PC-9 (cell line): ENCODE results near the gene CLDN5. TPM values are rescaled to one million over a fixed set of nuclear protein-coding genes. Genes with fewer than 3 reads are reported as not detected.

Experiments
- BruUV-seq: library from RNA; stranded (reverse); fragments of 400-500 nt; replicated peaks from 2 replicates; lab custom pipeline; 2021; lab: Mats Ljungman, UMichigan
- CTCF ChIA-PET: fragments of 300-600 bp; sonication (Branson Sonifier 250); formaldehyde crosslinking; loops from one replicate; lab custom pipeline; 2022; ENCODE audit warnings: antibody characterized with exemption; lab: Charles Lee
- POLR2A ChIA-PET: fragments of 300-600 bp; sonication (Branson Sonifier 250); formaldehyde crosslinking; loops from one replicate; lab custom pipeline; 2022; ENCODE audit warnings: antibody characterized with exemption; ENCODE audit not compliant: unreplicated experiment; lab: Charles Lee
- DNase-seq, 2 experiments: peaks; one replicate each; pipeline versions ENCODE4 v3.0.0 to v3.0.0-alpha.2; 2015 to 2022; ENCODE audit warnings: mixed read lengths in 1 of 2
- H2AFZ ChIP-seq: fragments of 200-600 bp; sonication (generic); 2 replicates; pipeline ENCODE4 v1.8.1; 2017; ENCODE audit warnings: antibody characterized with exemption
- H3F3A ChIP-seq: fragments of 200-600 bp; sonication (generic); 2 replicates; pipeline ENCODE4 v1.8.1; 2017; ENCODE audit warnings: antibody characterized with exemption, mild to moderate bottlenecking, low read depth; ENCODE audit not compliant: insufficient read depth
- H3K27ac ChIP-seq: fragments of 200-600 bp; sonication (generic); 2 replicates; pipeline ENCODE4 v1.6.1; 2016; ENCODE audit warnings: mixed run types
- H3K27me3 ChIP-seq: fragments of 200-600 bp; sonication (generic); 2 replicates; pipeline ENCODE4 v1.6.1; 2016; ENCODE audit warnings: low read depth, mixed run types; ENCODE audit not compliant: insufficient read depth
- H3K36me3 ChIP-seq: fragments of 200-600 bp; sonication (generic); 2 replicates; pipeline ENCODE4 v1.6.1; 2016; ENCODE audit warnings: low read depth, mixed run types
- H3K4me1 ChIP-seq: fragments of 200-600 bp; sonication (generic); replicated peaks from 2 replicates; pipeline ENCODE4 v1.6.1; 2016; ENCODE audit warnings: mixed run types; ENCODE audit not compliant: insufficient read depth
- H3K4me2 ChIP-seq: fragments of 200-600 bp; sonication (generic); 2 replicates; pipeline ENCODE4 v1.6.1; 2017; ENCODE audit warnings: mixed run types
- H3K4me3 ChIP-seq: fragments of 200-600 bp; sonication (generic); 2 replicates; pipeline ENCODE4 v1.6.1; 2016; ENCODE audit warnings: mixed run types
- H3K79me2 ChIP-seq: fragments of 200-600 bp; sonication (generic); 2 replicates; pipeline ENCODE4 v1.6.1; 2017; ENCODE audit warnings: low read depth, mixed run types
- H3K9me2 ChIP-seq: fragments of 200-600 bp; sonication (generic); 2 replicates; pipeline ENCODE4 v1.8.1; 2017; ENCODE audit warnings: mild to moderate bottlenecking; ENCODE audit not compliant: insufficient read depth
- H3K9me3 ChIP-seq: fragments of 200-600 bp; sonication (generic); 2 replicates; pipeline ENCODE4 v1.8.1; 2016; ENCODE audit warnings: low read depth; ENCODE audit not compliant: insufficient read depth
- H4K20me1 ChIP-seq: fragments of 200-600 bp; sonication (generic); 2 replicates; pipeline ENCODE4 v1.8.1; 2017; ENCODE audit not compliant: insufficient read depth
- EZH2 ChIP-seq: fragments of 200-600 bp; sonication (generic); IDR thresholded peaks from 2 replicates; pipeline ENCODE4 v1.8.0; 2017; ENCODE audit warnings: antibody characterized with exemption, low read depth
- intact Hi-C: fragments of 100-400 bp; cut with micrococcal nuclease; formaldehyde crosslinking; loops from one replicate; pipeline ENCODE4 v1.10.0; 2022; ENCODE audit not compliant: unreplicated experiment
- total RNA-seq: library from RNA; stranded (reverse); gene quantifications from 2 replicates; pipeline ENCODE4 v1.2.3, GENCODE V29; 2021
- TF ChIP-seq, protein P1 (sequence below): fragments of 200-600 bp; sonication (generic); conservative IDR thresholded peaks from 2 replicates; pipeline ENCODE4 v1.6.1; 2017; ENCODE audit warnings: mixed run types, antibody characterized with exemption, mild to moderate bottlenecking, moderate library complexity

Gene CLDN5
- total RNA-seq, 1 experiment from 2014 or later: not detected

GRCh38 chr22:19490628-19491230 lies 33.5 kb downstream of the CLDN5 start:
- DNase-seq: no peak
- H3K79me2 ChIP-seq: no peaks in the 10 kb centered on the region
- TF ChIP-seq EZH2: no peak
- TF ChIP-seq, protein P1, sequence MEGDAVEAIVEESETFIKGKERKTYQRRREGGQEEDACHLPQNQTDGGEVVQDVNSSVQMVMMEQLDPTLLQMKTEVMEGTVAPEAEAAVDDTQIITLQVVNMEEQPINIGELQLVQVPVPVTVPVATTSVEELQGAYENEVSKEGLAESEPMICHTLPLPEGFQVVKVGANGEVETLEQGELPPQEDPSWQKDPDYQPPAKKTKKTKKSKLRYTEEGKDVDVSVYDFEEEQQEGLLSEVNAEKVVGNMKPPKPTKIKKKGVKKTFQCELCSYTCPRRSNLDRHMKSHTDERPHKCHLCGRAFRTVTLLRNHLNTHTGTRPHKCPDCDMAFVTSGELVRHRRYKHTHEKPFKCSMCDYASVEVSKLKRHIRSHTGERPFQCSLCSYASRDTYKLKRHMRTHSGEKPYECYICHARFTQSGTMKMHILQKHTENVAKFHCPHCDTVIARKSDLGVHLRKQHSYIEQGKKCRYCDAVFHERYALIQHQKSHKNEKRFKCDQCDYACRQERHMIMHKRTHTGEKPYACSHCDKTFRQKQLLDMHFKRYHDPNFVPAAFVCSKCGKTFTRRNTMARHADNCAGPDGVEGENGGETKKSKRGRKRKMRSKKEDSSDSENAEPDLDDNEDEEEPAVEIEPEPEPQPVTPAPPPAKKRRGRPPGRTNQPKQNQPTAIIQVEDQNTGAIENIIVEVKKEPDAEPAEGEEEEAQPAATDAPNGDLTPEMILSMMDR: no peak
- H3K9me2 ChIP-seq: no peaks in the 10 kb centered on the region
- ChIA-PET CTCF (no interaction called here), POLR2A (no interaction called here)
- intact Hi-C loops: no loop called here
- no peak overlapping the region for H3K4me3 ChIP-seq
- no peak overlapping the region for H3K27ac ChIP-seq
- H3K4me1 ChIP-seq: no peaks in the 10 kb centered on the region
- no peak overlapping the region for H3K4me2 ChIP-seq
- H4K20me1 ChIP-seq: no peaks in the 10 kb centered on the region
- H2AFZ ChIP-seq: no peak overlapping the region
- H3K9me3 ChIP-seq: no peaks in the 10 kb centered on the region
- H3K27me3 ChIP-seq: no peaks in the 10 kb centered on the region
- BruUV-seq: no TSS peak
- H3F3A ChIP-seq: no peaks in the 10 kb centered on the region
- H3K36me3 ChIP-seq: no peaks in the 10 kb centered on the region

DNA sequence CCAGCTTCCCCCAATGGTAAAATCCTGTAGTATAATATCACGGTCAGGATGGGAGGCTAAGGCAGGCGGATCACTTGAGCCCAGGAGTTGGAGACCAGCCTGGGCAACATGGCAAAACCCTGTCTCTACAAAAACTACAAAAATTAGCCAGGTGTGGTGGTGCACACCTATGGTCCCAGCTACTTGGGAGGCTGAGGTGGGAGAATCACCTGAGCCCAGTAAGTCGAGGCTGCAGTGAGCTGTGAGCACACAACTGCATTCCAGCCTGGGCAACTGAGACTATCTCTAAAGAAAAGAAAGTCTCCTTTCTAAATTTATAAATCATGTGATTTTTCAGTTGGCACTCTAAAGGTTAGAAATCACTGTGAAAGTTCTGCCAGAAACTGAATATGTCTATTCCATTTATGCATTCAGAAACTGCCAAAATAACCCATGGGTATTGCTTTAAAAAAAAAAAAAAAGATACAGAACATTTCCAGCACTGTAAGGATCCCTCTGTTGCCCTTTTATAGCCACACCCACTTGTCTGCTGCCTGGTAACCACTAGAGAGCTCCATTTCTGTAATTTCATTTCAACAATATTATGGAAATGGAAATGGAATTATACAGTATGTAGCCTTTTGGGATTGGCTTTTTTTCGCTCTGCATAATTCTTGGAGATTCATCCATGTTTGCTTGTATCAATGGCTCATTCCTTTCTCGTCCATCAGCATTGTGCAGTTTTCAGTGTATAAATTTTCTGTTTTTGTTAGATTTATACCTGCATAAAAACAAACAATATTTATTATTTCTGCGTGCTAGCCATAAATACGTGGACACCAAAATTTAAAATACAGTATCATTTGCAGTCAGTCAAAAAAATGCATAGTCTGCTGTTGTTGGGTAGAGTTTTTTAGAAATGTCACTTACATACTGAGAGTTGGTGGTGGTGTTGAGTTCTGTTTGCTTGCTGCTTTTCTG lies 35.0 kb downstream of the CLDN5 start:
- BruUV-seq: no TSS peak
- Histone ChIP-seq H3K27ac (no peak overlapping the region), H3K36me3 (no peaks in the 10 kb centered on the region), H3K4me1 (no peaks in the 10 kb centered on the region), H3K9me3 (no peaks in the 10 kb centered on the region), H4K20me1 (no peaks in the 10 kb centered on the region), H3K27me3 (no peaks in the 10 kb centered on the region), H3K79me2 (no peaks in the 10 kb centered on the region), H2AFZ (no peak overlapping the region), H3K4me2 (no peak overlapping the region), H3K9me2 (no peaks in the 10 kb centered on the region), H3F3A (no peaks in the 10 kb centered on the region), H3K4me3 (no peak overlapping the region)
- ChIA-PET POLR2A (interaction anchor here (0.6 kb wide), 1 partner anchor 143 kb away, joined by 9 read pairs; no protein-coding TSS in a partner anchor), CTCF (interaction anchor here (0.6 kb wide), 1 partner anchor 107 kb away, joined by 3 read pairs; no protein-coding TSS in a partner anchor)
- no peak for TF ChIP-seq EZH2
- TF ChIP-seq, protein P1: no peak
- DNase-seq: no peak
- intact Hi-C loops: no loop called here

- POLR2A ChIA-PET: no interaction called here
- Histone ChIP-seq H3K4me2 (no peak overlapping the region), H3K4me1 (no peaks in the 10 kb centered on the region), H3K27ac (no peak overlapping the region), H3K9me2 (no peaks in the 10 kb centered on the region), H4K20me1 (no peaks in the 10 kb centered on the region), H2AFZ (no peak overlapping the region), H3K4me3 (no peak overlapping the region), H3K9me3 (no peaks in the 10 kb centered on the region), H3K36me3 (no peaks in the 10 kb centered on the region), H3F3A (no peaks in the 10 kb centered on the region), H3K27me3 (no peaks in the 10 kb centered on the region), H3K79me2 (no peaks in the 10 kb centered on the region)
- no TSS peak for BruUV-seq
- no peak for TF ChIP-seq EZH2
- TF ChIP-seq, protein P1: no peak
- no peak for DNase-seq
- CTCF ChIA-PET: no interaction called here
- intact Hi-C loops: no loop called here
Measured at GRCh38 chr22:19488285-19488684, 35.9 kb downstream of the CLDN5 start.
